Psoas muscle (tissue), 8 donors: ENCODE results near the gene PDE6C. TPM values are rescaled to one million over a fixed set of nuclear protein-coding genes. Genes with fewer than 3 reads are reported as not detected.

ENCODE experiments used
- ATAC-seq, 4 donors: fragments of 200-7000 bp; cut with Tn5 transposase; one replicate each; pipeline ENCODE4 v1.9.1; 2020; ENCODE audit warnings: moderate library complexity in 3 of 4, mild to moderate bottlenecking in 2 of 4
- DNase-seq, 2 donors: peaks; one replicate each; pipeline ENCODE4 v3.0.0-alpha.2; 2020
- H3K27ac ChIP-seq: fragments of 200-600 bp; one replicate; pipeline ENCODE4 v1.8.0; 2022
- H3K27me3 ChIP-seq, 3 donors: fragments of 200-600 bp in 1 of 3; one replicate each; pipeline versions ENCODE4 v1.6.1 to v1.8.0; 2013 to 2022; ENCODE audit warnings: low read length in 2 of 3, mild to moderate bottlenecking in 2 of 3, moderate library complexity in 1 of 3; ENCODE audit not compliant: insufficient read depth in 3 of 3
- H3K36me3 ChIP-seq, 2 donors: fragments of 200-600 bp in 1 of 2; one replicate each; pipeline versions ENCODE4 v1.6.1 to v1.8.0; 2013 to 2022; ENCODE audit warnings: low read depth in 1 of 2, mild to moderate bottlenecking in 1 of 2, moderate library complexity in 1 of 2; ENCODE audit not compliant: insufficient read depth in 1 of 2
- H3K4me1 ChIP-seq: fragments of 200-600 bp; one replicate; pipeline ENCODE4 v1.8.0; 2022
- H3K4me3 ChIP-seq: fragments of 200-600 bp; one replicate; pipeline ENCODE4 v1.8.0; 2022; ENCODE audit warnings: mild to moderate bottlenecking
- H3K9me3 ChIP-seq: fragments of 200-600 bp; one replicate; pipeline ENCODE4 v1.8.0; 2022
- WGBS, 3 donors: extraction: QIAGEN DNeasy Blood & Tissue Kit; methylation state at CpG; one replicate each; pipeline versions ENCODE4 v1.1.6 to v1.1.7; 2013; 5-methylcytosine and 5-hydroxymethylcytosine counted together
- intact Hi-C, 2 donors: fragments of 100-400 bp; cut with DNase I; formaldehyde crosslinking; loops; one replicate each; pipeline versions ENCODE4 v1.11.0 to v1.14.2; 2022
- polyA plus RNA-seq, 3 donors: library from polyadenylated mRNA; stranded (reverse); fragments of 200-250 nt; gene quantifications; one replicate each; pipeline ENCODE4 v1.2.3, GENCODE V29; 2013
- total RNA-seq, 4 donors: library from RNA; stranded (reverse); fragmentation: NEBNext Ultra II Directional in 2 of 4; extraction: Animal tissue kit (Norgen Biotek cat#: 25700) in 2 of 4; gene quantifications; one replicate each; pipeline versions ENCODE4 v1.2.1 to v1.2.4, GENCODE V29; 2021 to 2023
- TF ChIP-seq, protein P1 (sequence below): fragments of 200-600 bp; IDR thresholded peaks from one replicate; pipeline ENCODE4 v1.8.0; 2022; ENCODE audit warnings: antibody characterized with exemption
- donor health status: healthy with polysubstance abuse.
- donor health status: DM: no; HTN: no; CAD: no; lungs with moderate emphysema.
- donor health status: Bipolar disorder and iron deficiency.
- donor health status: healthy.
- donor health status: DM: yes; HTN: yes; CAD: no.
- donor health status: DM: no; HTN: no; CAD: no.
- donor health status: DM: no; HTN: no; CAD: no.
- donor health status: DM: yes; HTN: yes; CAD: no.

The PDE6C gene
- total and polyA plus RNA-seq, 7 donors = not detected

DNA sequence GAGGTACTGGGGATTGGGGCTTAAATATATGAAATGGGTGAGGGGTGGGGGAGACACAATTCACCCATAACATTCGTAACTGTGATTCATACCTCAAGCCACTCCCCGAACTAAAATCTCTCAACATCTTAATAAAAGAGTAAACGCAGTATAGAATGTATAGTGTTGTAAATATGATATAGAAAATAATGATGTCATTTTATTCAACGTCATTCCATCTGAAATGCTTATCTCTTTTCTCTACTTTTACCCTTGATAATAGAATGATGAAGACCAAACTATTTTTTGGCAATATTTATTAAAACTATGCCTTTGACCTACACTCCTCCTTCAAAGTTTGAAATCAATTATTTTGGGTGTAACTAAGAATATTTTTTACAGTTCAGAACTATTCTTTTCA lies 53.7 kb downstream of the PDE6C start:
- H3K27ac ChIP-seq = no peak overlapping the region
- peaks cover 0 to 80% of the 10 kb centered on the region in 2 donors for H3K36me3 ChIP-seq
- H3K4me1 ChIP-seq = no peaks in the 10 kb centered on the region
- 93 to 98% (median 98%) methylated on average over 4 of the region's 4 CpGs for WGBS, 3 donors
- TF ChIP-seq, protein P1, sequence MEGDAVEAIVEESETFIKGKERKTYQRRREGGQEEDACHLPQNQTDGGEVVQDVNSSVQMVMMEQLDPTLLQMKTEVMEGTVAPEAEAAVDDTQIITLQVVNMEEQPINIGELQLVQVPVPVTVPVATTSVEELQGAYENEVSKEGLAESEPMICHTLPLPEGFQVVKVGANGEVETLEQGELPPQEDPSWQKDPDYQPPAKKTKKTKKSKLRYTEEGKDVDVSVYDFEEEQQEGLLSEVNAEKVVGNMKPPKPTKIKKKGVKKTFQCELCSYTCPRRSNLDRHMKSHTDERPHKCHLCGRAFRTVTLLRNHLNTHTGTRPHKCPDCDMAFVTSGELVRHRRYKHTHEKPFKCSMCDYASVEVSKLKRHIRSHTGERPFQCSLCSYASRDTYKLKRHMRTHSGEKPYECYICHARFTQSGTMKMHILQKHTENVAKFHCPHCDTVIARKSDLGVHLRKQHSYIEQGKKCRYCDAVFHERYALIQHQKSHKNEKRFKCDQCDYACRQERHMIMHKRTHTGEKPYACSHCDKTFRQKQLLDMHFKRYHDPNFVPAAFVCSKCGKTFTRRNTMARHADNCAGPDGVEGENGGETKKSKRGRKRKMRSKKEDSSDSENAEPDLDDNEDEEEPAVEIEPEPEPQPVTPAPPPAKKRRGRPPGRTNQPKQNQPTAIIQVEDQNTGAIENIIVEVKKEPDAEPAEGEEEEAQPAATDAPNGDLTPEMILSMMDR = no peak
- ATAC-seq (no peak), DNase-seq (no peak)
- H3K9me3 ChIP-seq = no peaks in the 10 kb centered on the region
- no peak overlapping the region for H3K4me3 ChIP-seq
- no peaks in the 10 kb centered on the region for H3K27me3 ChIP-seq
- intact Hi-C loops = no loop called here

DNA sequence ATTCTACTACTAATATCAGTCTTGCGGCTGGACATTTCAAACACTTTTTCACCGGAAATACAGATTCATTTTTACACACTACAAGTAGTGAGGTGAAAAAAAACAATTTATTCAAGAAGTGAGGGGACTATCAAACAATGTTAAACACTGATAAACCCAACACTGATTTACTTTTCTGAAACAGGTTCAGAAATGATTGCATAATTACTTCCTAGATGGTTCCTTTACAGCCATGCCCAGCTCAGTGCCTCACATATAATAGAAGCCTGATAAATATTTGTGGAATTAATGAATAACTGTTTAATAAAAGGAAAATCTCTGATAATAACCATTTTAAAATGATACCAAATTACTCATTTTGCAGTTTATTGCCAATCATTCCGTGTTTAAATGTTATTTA lies 55.5 kb downstream of the PDE6C start:
- TF ChIP-seq, protein P1 = no peak
- no peaks in the 10 kb centered on the region for H3K4me1 ChIP-seq
- DNase-seq = no peak
- 96 to 100% (median 97%) methylated on average over 3 of the region's 3 CpGs for WGBS, 3 donors
- H3K36me3 ChIP-seq = peaks cover 0 to 89% of the 10 kb centered on the region in 2 donors
- ATAC-seq = no peak
- intact Hi-C loops = no loop called here
- no peak overlapping the region for H3K27ac ChIP-seq
- H3K9me3 ChIP-seq = no peaks in the 10 kb centered on the region
- no peak overlapping the region for H3K4me3 ChIP-seq
- no peaks in the 10 kb centered on the region for H3K27me3 ChIP-seq

DNA sequence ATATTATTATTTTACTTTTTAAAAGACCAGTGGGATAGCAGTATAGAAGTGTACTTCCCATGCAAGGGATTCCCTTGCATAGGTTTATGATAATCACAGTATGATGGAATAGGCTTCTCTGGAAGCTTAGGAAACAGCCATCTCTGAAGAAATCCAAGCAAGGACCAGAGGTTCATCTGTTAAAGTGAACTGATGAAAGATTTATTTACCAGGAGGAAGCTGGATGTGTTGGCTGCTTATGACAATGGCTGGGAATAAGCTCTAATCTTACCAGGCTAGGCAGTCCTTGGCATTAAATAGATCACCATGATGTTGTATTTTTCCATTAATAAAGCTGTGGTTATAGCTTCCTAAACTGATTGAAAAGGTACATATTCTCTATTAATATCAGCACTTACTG lies 58.0 kb downstream of the PDE6C start:
- ATAC-seq (no peak), DNase-seq (no peak)
- no peaks in the 10 kb centered on the region for H3K9me3 ChIP-seq
- no peaks in the 10 kb centered on the region for H3K27me3 ChIP-seq
- TF ChIP-seq, protein P1 = no peak
- intact Hi-C loops = no loop called here
- H3K27ac ChIP-seq = no peak overlapping the region
- peaks cover 2 to 100% of the 10 kb centered on the region in 2 donors for H3K36me3 ChIP-seq
- H3K4me3 ChIP-seq = no peak overlapping the region
- H3K4me1 ChIP-seq = no peaks in the 10 kb centered on the region

DNA sequence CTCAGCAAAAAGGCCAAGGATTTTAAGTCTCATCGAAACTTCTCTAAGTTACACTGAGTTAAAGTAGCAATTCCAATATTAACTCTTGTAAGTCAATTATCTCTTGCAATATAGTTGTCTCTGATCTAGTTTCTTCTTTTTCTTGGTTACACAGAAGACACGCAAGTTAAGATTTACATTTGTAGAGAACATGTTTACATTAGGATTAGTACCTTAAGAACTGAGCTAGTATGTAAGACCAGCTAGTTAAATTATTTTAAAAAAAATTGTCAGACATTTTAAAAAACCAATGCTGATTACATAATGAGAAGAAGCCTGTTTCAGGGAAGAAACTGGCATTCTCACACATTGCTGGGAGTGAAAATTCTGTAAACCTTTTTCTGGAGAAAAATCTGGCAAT lies 58.7 kb downstream of the PDE6C start:
- Histone ChIP-seq H3K27me3 (no peaks in the 10 kb centered on the region), H3K4me1 (no peaks in the 10 kb centered on the region), H3K9me3 (no peaks in the 10 kb centered on the region), H3K4me3 (no peak overlapping the region), H3K27ac (no peak overlapping the region), H3K36me3 (peaks cover 2 to 100% of the 10 kb centered on the region in 2 donors)
- DNase-seq (no peak), ATAC-seq (no peak)
- intact Hi-C loops = no loop called here
- WGBS, 3 donors = 96 to 99% (median 97%) methylated on average over 2 of the region's 2 CpGs
- TF ChIP-seq, protein P1 = no peak

DNA sequence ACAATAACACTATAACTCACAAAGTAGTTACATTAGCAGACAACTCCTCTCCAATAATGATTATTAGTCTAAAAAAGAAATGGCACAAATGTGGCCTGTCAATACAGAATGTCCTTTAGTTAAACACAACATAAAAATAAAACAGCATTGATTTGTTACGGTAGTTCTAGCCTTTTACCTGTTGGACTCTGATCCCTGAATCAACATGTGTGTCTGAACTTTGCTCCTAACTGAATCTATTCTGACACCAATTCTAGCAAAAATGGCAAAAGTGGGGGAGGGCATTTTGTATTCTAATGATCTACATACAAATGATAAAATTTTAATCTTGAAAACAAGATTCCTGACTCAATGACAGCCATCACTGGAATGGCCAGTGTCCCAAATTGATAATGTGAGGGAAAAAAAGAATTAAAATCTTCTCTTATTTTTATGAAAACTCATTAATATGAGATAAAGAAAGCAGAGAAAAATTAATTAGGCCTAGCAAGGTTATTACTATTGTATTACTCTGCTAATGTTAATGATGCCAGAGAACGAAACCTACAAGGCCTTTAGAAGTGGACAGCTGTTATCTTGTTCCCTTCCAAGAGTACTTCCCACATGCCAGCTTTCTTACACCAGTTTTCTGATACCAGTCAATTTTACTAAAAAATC lies 59.8 kb downstream of the PDE6C start:
- Histone ChIP-seq H3K27me3 (no peaks in the 10 kb centered on the region), H3K36me3 (peaks cover 2 to 99% of the 10 kb centered on the region in 2 donors), H3K27ac (no peak overlapping the region), H3K9me3 (no peaks in the 10 kb centered on the region), H3K4me1 (no peaks in the 10 kb centered on the region), H3K4me3 (no peak overlapping the region)
- no peak for ATAC-seq
- WGBS, 3 donors = 53 to 86% (median 79%) methylated on average over 2 of the region's 2 CpGs
- DNase-seq = no peak
- intact Hi-C loops = no loop called here
- TF ChIP-seq, protein P1 = no peak
